DOHH2 (cell line): ENCODE data around the gene SLFNL1.

Experiments
- EZH2phosphoT487 ChIP-seq: fragments of 200-600 bp; sonication (generic); IDR thresholded peaks from 2 replicates; pipeline ENCODE4 v1.6.1; 2017; ENCODE audit warnings: borderline replicate concordance, mild to moderate bottlenecking, antibody characterized with exemption, low read length, moderate library complexity, mixed read lengths
- TF ChIP-seq, protein P1 (sequence below): fragments of 200-600 bp; sonication (generic); IDR thresholded peaks from one replicate; pipeline ENCODE4 v1.5.1; 2014; ENCODE audit warnings: antibody characterized with exemption, mild to moderate bottlenecking, low read depth, low read length; ENCODE audit not compliant: poor library complexity, severe bottlenecking

DNA sequence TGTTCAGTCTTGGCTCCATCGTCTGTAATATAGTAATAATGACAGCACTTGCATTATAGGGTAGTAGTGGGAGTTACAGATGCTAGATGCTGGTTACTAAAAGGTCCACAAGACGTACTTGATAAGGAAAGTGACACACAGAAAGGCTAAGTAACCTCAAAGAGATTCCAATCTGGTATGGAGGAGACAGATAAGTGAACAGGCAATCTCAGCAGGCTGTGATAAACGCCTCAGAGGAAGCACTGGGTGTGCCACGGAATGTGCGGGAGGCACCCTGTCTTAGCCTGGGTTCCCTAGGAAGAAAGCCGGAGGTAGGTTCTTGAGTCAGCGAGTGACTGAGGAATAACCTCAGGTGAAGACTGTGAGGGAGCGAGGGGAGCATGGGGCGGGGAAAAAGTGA is 46.6 kb downstream of the SLFNL1 start:
- TF ChIP-seq, protein P1, sequence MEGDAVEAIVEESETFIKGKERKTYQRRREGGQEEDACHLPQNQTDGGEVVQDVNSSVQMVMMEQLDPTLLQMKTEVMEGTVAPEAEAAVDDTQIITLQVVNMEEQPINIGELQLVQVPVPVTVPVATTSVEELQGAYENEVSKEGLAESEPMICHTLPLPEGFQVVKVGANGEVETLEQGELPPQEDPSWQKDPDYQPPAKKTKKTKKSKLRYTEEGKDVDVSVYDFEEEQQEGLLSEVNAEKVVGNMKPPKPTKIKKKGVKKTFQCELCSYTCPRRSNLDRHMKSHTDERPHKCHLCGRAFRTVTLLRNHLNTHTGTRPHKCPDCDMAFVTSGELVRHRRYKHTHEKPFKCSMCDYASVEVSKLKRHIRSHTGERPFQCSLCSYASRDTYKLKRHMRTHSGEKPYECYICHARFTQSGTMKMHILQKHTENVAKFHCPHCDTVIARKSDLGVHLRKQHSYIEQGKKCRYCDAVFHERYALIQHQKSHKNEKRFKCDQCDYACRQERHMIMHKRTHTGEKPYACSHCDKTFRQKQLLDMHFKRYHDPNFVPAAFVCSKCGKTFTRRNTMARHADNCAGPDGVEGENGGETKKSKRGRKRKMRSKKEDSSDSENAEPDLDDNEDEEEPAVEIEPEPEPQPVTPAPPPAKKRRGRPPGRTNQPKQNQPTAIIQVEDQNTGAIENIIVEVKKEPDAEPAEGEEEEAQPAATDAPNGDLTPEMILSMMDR: no peak
- TF ChIP-seq EZH2phosphoT487: no peak
